ENCODE data around the gene FGFR1OP2.
A peak's percentile ranks its signal among the peaks of the same experiment; 100 is the strongest.

FGFR1OP2 gene

GRCh38 chr12:27005495-27005894 lies 67.2 kb downstream of the FGFR1OP2 start:
- no peak for DNase-seq

DNA sequence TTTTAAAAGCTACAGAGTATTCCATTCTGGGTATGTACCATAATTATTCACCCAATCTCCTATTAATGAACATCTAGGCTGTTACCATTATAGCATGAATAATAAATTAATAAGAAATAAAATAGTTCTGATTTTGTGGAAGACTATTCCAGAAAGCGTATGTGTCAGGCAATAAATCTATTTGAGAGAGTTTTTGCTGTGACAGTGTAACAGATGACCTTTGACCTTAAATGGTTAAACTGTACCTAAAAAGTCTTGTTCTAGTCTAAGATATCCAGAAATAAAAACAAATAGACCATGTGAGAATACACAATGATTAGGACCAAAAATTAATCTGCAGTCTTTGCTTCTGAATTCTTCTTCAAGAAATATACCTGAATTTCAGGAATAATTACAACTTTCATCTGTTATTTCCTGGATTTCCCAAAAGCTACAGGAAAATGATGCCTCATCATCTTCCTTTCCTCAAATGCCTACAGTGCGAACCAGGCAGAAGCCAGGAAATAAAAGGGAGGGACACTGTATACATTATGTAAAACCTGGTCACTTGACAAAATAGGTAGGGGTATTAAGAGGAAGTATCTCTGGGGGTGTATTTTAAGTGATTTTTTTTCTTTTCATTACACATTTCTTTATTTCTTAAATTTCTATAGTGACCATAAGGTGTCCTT lies 68.7 kb downstream of the FGFR1OP2 start:
- no peak for DNase-seq

DNA sequence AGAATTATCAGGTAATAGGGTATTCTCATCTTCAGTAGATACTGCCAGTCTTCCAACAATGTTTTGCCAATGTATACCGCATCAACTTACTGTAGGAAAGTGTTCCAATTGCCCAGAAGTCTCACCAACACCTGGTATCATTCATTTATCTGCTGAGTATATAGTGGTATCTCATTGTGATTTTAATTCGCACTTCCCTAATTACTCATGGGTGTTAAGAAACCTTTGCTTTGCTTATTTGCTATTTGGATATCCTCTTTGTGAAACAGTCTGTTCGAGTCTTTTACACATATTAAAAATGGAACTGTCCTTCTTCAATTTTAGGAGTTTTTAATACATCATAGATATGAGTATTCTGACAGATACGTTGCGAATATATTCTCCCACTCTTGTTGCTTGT lies 69.8 kb downstream of the FGFR1OP2 start:
- no peak for DNase-seq

GRCh38 chr12:27009881-27010301 lies 71.6 kb downstream of the FGFR1OP2 start:
- no peak for DNase-seq

GRCh38 chr12:27012239-27012981 lies 74.1 kb downstream of the FGFR1OP2 start:
- no peak for DNase-seq

GRCh38 chr12:27012982-27013255 lies 74.6 kb downstream of the FGFR1OP2 start:
- no peak for DNase-seq

DNA sequence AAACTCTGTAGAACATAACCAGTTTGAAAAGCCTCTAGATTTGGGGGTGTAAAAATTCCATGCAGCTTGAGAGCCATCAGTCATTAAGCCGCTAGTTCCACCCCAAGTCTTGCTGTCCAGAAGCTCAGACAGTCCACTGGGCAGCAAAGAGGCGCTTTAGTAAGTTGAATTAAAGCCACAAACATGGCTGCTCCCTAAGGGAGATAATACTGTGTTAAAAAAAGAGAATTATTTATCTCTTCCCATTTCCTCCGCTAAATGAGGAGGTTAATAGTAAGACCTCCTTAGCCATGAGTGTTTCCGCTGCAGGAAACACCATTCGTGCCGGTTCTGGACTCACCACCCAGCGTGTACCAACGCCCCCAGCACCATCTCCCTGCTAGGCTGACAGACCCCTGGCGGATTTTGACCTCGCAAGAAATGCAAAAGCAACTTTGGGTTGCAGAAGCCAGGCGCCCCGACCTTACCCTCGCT lies 75.4 kb downstream of the FGFR1OP2 start:
- peak; percentile 80 for DNase-seq

GRCh38 chr12:27014085-27014858 lies 76.0 kb downstream of the FGFR1OP2 start, which contains the start of gene TM7SF3:
TSS of gene TM7SF3 (minus strand) at chr12:27014384. CDS start at chr12:27014168, 216 bp downstream.
- peak; percentile 96 for DNase-seq

DNA sequence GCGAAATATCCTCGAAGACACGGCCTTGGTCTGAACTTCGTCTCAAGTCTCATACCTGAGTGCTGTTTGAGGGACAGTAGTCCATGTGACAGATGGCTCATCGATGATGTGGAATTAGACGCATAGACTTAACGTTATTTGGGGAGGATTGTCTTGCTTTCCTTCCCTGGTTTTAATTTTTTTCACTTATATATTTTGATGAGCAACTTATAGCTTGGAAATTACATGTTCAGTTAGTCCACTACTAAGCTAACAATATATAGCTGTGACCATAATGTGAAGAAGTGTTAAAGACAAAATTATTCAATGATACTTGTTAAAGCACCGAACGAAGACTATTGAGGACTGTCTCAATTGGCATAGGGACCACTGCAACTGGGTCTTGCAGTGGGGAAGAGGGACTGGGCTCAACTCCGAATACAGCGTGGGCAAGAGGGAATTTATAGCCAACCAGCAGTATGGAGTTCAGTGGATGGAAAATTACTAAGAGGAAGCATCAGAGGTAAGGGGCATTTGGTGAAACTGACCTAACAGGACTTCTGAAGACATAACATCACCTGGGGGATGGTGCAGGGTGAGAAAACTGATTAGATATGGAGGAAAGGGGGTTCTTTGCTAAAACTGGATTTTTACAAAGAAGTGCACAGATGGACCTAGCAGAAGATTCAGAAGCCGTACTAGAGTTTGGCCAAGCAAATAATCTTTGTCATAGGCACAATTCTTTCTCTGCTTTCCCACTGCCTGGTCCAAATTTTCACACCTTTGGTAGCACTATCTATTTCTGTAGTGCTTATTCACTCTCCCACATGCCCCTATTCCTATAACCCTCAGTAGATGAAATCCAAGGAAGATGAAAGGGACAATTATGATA lies 76.8 kb downstream of the FGFR1OP2 start:
- no peak for DNase-seq

- no peak for DNase-seq
Observed at GRCh38 chr12:27015730-27016076, 77.4 kb downstream of the FGFR1OP2 start.
